Measurements from ENCODE around the gene RASGRP2.

- TF ChIP-seq CTCF (IDR thresholded peaks at IDR 0.05; ENCODE audit: extremely low read depth in 1 of 2, insufficient read depth in 1 of 2, low read depth in 1 of 2, low read length in 2 of 2) (no peak), EZH2 (IDR thresholded peaks at IDR 0.05; ENCODE audit: borderline replicate concordance, low read depth, low read length, severe bottlenecking) (no peak), POLR2A (IDR thresholded peaks at IDR 0.05; ENCODE audit: low read depth, low read length) (no peak), JUN (IDR thresholded peaks at IDR 0.05; ENCODE audit: borderline replicate concordance, insufficient read depth, insufficient read length, low read depth) (no peak)
These were observed 19.6 kb upstream of the RASGRP2 start for GRCh38 chr11:64763526-64764039.
